HCT116 (cell line): ENCODE measurements around the gene SEC22A.

Experiments
- CEBPB ChIP-seq: IDR thresholded peaks from 2 replicates; pipeline ENCODE4 v1.6.1; 2012; ENCODE audit warnings: low read depth
- EGR1 ChIP-seq: IDR thresholded peaks from 2 replicates; pipeline ENCODE4 v1.6.1; 2012; ENCODE audit warnings: low read depth
- EZH2 ChIP-seq: fragments of 200-600 bp; sonication (generic); IDR thresholded peaks from 2 replicates; pipeline ENCODE4 v1.6.1; 2017; ENCODE audit warnings: antibody characterized with exemption, mixed run types
- JUND ChIP-seq: IDR thresholded peaks from 2 replicates; pipeline ENCODE4 v1.6.1; 2012
- POLR2A ChIP-seq: IDR thresholded peaks from 2 replicates; pipeline ENCODE4 v1.7.0; 2011; ENCODE audit warnings: borderline replicate concordance; ENCODE audit not compliant: insufficient read depth, insufficient read length; ENCODE audit errors: extremely low read depth
- POLR2AphosphoS5 ChIP-seq: IDR thresholded peaks from 2 replicates; pipeline ENCODE4 v1.6.1; 2011; ENCODE audit warnings: mild to moderate bottlenecking, low read depth, low read length, moderate library complexity
- REST ChIP-seq: IDR thresholded peaks from 2 replicates; pipeline ENCODE4 v1.6.1; 2012; ENCODE audit warnings: low read depth
- SIN3A ChIP-seq: IDR thresholded peaks from 2 replicates; pipeline ENCODE4 v1.6.1; 2012; ENCODE audit warnings: low read depth
- YY1 ChIP-seq: IDR thresholded peaks from 2 replicates; pipeline ENCODE4 v1.6.1; 2011; ENCODE audit warnings: low read length, low read depth, moderate library complexity, mild to moderate bottlenecking; ENCODE audit not compliant: insufficient replicate concordance; ENCODE audit errors: extremely low read depth
- ZBTB33 ChIP-seq: IDR thresholded peaks from 2 replicates; pipeline ENCODE4 v1.6.1; 2011; ENCODE audit warnings: mild to moderate bottlenecking, low read length, moderate library complexity; ENCODE audit not compliant: insufficient replicate concordance; ENCODE audit errors: extremely low read depth
- ZNF274 ChIP-seq: fragments of 200-500 bp; sonication (Bioruptor generic); IDR thresholded peaks from 2 replicates; pipeline ENCODE4 v1.6.1; 2014; ENCODE audit warnings: mild to moderate bottlenecking, low read depth, low read length, inconsistent platforms
- TF ChIP-seq, protein P1 (sequence below), 3 experiments: fragments of 200-600 bp in 1 of 3; sonication (generic) in 1 of 3; IDR thresholded peaks in 2 of 3; conservative IDR thresholded peaks in 1 of 3; 2 replicates each; pipeline ENCODE4 v1.5.1; 2012 to 2017; ENCODE audit warnings: low read depth in 2 of 3, low read length in 2 of 3, antibody characterized with exemption in 1 of 3, borderline replicate concordance in 1 of 3, control low read depth in 1 of 3, mild to moderate bottlenecking in 1 of 3, mixed read lengths in 1 of 3, mixed run types in 1 of 3, moderate library complexity in 1 of 3; ENCODE audit not compliant: insufficient read depth in 1 of 3
- TF ChIP-seq, protein P2 (sequence below): IDR thresholded peaks from 2 replicates; pipeline ENCODE4 v1.6.1; 2012

DNA sequence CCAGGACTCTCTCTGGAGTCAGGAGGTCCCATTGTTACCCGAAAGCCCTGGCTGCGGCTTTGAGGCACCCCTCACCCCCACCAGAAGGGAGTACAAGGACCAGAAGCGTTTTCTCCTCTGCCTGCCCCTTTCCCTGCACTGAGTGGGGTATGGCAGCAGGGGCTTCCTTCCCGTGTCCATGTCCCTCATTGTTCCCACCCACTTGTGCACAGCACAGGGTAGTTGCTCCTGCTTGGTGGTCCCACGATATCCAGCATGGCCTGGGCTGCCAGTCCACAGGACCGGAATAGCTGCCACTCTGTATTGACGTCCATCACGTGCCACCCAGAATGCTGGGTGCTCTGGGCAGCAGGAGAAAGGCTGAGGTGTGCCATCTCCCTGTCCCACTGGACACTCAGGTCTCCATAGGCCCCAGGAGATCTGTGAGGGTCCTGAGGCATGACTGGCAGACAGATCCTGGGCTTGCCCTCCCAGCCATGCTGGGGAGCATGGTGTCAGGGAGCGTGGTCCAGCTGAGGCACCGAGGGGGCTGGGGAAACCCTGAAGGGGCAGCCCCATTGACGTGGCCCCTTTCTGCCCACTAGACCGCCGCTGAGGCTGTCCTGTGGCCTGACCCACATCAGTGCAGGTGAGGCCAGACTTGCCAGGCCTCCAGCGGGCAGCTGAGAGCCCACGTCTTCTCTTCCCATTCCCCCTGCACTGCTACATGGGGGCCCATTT, 45.3 kb upstream of the SEC22A start:
- no peak for TF ChIP-seq JUND
- TF ChIP-seq, protein P1, sequence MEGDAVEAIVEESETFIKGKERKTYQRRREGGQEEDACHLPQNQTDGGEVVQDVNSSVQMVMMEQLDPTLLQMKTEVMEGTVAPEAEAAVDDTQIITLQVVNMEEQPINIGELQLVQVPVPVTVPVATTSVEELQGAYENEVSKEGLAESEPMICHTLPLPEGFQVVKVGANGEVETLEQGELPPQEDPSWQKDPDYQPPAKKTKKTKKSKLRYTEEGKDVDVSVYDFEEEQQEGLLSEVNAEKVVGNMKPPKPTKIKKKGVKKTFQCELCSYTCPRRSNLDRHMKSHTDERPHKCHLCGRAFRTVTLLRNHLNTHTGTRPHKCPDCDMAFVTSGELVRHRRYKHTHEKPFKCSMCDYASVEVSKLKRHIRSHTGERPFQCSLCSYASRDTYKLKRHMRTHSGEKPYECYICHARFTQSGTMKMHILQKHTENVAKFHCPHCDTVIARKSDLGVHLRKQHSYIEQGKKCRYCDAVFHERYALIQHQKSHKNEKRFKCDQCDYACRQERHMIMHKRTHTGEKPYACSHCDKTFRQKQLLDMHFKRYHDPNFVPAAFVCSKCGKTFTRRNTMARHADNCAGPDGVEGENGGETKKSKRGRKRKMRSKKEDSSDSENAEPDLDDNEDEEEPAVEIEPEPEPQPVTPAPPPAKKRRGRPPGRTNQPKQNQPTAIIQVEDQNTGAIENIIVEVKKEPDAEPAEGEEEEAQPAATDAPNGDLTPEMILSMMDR (IDR thresholded peaks at IDR 0.05 in 2 of 3, conservative IDR thresholded peaks at IDR 0.05 in 1 of 3; ENCODE audit: borderline replicate concordance in 1 of 3, insufficient read depth in 1 of 3, low read depth in 2 of 3, low read length in 2 of 3) = no peak
- no peak for TF ChIP-seq ZNF274
- TF ChIP-seq EZH2 = no peak
- TF ChIP-seq YY1 = no peak
- TF ChIP-seq POLR2AphosphoS5 = no peak
- TF ChIP-seq POLR2A = no peak
- no peak for TF ChIP-seq CEBPB
- TF ChIP-seq, protein P2, sequence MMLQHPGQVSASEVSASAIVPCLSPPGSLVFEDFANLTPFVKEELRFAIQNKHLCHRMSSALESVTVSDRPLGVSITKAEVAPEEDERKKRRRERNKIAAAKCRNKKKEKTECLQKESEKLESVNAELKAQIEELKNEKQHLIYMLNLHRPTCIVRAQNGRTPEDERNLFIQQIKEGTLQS = no peak
- TF ChIP-seq REST = no peak
- no peak for TF ChIP-seq SIN3A
- no peak for TF ChIP-seq EGR1
- TF ChIP-seq ZBTB33 = no peak
